ENCODE data around the gene SLC6A6.
"Not testable (repeated sequence)": the region's sequence is repeated elsewhere in the genome, so short reads cannot be mapped to it uniquely, and the experiment has no call there.

The SLC6A6 gene

GRCh38 chr3:14398797-14399106 lies 3.7 kb upstream of the SLC6A6 start:
- DNase-seq (ENCODE audit: low read depth): no peak

- DNase-seq (ENCODE audit: low read depth): no peak
Observed at GRCh38 chr3:14401692-14402303, 608 bp upstream of the SLC6A6 start.

- DNase-seq (ENCODE audit: low read depth): no peak
Observed at GRCh38 chr3:14403619-14404155, 1.3 kb downstream of the SLC6A6 start.

- DNase-seq (ENCODE audit: low read depth): no peak
Observed at GRCh38 chr3:14404186-14404585, 1.8 kb downstream of the SLC6A6 start.

- no peak for DNase-seq (ENCODE audit: low read depth)
Observed at GRCh38 chr3:14404631-14405359, 2.4 kb downstream of the SLC6A6 start.

GRCh38 chr3:14405360-14406238 lies 3.2 kb downstream of the SLC6A6 start:
- DNase-seq (ENCODE audit: low read depth): no peak

- no peak for DNase-seq (ENCODE audit: low read depth)
Observed at GRCh38 chr3:14406336-14406735, 3.9 kb downstream of the SLC6A6 start.

GRCh38 chr3:14406766-14407165 lies 4.4 kb downstream of the SLC6A6 start:
- DNase-seq (ENCODE audit: low read depth): no peak

- DNase-seq (ENCODE audit: low read depth): no peak
Observed at GRCh38 chr3:14407203-14407602, 4.8 kb downstream of the SLC6A6 start.

- not testable (repeated sequence) for DNase-seq (ENCODE audit: low read depth)
Observed at GRCh38 chr3:14409779-14410063, 7.3 kb downstream of the SLC6A6 start.

GRCh38 chr3:14410106-14410502 lies 7.7 kb downstream of the SLC6A6 start:
- no peak for DNase-seq (ENCODE audit: low read depth)

- no peak for DNase-seq (ENCODE audit: low read depth)
Observed at GRCh38 chr3:14410503-14411165, 8.2 kb downstream of the SLC6A6 start.

GRCh38 chr3:14411166-14411526 lies 8.7 kb downstream of the SLC6A6 start:
- no peak for DNase-seq (ENCODE audit: low read depth)

- DNase-seq (ENCODE audit: low read depth): no peak
Observed at GRCh38 chr3:14411988-14412387, 9.6 kb downstream of the SLC6A6 start.

GRCh38 chr3:14412831-14413380 lies 10.5 kb downstream of the SLC6A6 start:
- no peak for DNase-seq (ENCODE audit: low read depth)

- DNase-seq (ENCODE audit: low read depth): no peak
Observed at GRCh38 chr3:14413381-14414071, 11.1 kb downstream of the SLC6A6 start.

- no peak for DNase-seq (ENCODE audit: low read depth)
Observed at GRCh38 chr3:14414846-14415464, 12.5 kb downstream of the SLC6A6 start.

GRCh38 chr3:14415501-14415900 lies 13.1 kb downstream of the SLC6A6 start:
- no peak for DNase-seq (ENCODE audit: low read depth)

- no peak for DNase-seq (ENCODE audit: low read depth)
Observed at GRCh38 chr3:14416453-14416852, 14.0 kb downstream of the SLC6A6 start.

- DNase-seq (ENCODE audit: low read depth): no peak
Observed at GRCh38 chr3:14418296-14419250, 16.2 kb downstream of the SLC6A6 start.
